ENCODE data around the gene KCNMB4.

KCNMB4 gene, protein sequence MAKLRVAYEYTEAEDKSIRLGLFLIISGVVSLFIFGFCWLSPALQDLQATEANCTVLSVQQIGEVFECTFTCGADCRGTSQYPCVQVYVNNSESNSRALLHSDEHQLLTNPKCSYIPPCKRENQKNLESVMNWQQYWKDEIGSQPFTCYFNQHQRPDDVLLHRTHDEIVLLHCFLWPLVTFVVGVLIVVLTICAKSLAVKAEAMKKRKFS

DNA sequence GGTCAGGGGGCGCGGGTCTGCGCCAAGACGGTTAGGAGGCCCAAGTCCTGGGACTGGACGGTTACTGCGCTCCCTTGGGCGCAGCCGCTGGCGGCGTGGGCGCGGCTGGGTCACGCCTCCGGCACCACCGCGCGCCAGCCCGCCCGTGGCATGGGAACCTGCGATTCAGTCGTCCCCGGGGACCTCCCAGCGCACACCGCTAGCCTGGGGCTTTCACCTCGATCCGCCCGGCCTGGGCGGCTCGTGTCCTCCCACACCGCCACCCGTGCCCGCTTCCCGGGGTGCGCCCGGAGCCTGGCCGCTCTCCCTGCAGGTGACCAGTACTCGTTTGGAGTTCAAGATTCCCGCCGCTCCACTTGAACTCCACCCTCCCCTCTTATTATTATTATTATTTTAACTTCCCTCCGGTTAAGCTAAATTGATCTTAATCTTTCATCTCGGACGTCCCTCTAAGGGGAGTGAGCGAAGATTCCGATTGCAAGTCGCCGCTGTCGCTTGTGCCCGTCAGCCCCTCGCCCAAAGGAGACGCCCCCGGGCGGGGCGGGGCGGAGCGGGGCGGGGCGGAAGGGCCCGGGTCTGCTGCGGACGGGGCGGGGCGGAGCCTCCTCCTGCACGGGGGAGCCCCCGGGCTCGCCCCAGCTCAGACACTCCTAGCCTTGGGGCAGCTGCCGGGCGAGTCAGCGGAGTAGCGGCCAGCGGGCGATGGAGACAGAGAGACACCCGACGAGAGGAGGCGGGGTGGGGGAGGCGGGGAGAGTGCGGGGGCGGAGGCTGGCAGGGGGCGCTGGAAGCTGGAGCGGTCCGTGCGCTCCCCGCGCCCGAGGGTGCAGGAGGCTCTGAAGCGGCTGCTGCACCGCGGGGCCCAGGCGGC, at the start of gene KCNMB4:
TSS of gene KCNMB4 (plus strand) at position 643 of the 871 bp plus-strand sequence. CDS start 445 bp downstream, outside the sequence.
- peak; percentile 6 to 83 (median 44) for DNase-seq

DNA sequence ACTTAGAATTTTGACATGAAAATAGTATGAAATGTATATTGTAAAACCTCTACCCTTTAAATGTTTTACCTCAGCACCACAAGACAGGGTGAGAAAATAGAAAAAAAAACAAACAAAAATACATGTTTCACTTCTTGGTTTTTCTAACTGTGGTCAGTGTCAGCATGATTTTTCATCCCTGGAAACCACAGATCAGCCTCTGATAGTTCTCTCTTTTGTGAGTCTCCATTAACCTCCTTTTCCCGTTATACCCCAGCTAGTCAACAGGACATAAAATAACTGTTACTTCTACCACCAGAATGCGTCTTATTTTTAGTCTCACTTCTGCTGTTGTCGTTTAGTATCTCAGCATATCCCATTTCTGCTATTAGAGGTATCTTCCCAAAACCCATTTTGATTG, 48.3 kb upstream of the KCNMB4 start:
- DNase-seq, result no peak

DNA sequence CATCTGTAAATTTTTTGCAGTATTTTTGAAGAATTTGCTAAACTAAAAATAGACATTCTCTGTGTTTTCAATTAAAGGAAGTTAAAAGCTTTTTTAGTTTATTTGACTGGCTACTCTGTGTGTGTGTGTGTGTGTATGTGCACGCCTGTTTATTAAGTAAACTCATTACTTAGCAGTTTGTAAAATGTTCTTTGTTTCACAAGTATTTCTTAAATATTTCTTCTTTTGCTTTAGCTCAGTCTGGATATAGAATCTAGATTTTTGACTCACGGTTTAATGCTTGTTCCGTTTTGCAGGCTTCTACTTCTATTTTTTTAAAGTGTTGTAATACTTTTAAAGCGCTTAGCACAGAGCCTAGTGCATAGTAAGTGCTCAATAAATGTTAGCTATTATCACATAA, 46.5 kb upstream of the KCNMB4 start:
- no peak for DNase-seq

DNA sequence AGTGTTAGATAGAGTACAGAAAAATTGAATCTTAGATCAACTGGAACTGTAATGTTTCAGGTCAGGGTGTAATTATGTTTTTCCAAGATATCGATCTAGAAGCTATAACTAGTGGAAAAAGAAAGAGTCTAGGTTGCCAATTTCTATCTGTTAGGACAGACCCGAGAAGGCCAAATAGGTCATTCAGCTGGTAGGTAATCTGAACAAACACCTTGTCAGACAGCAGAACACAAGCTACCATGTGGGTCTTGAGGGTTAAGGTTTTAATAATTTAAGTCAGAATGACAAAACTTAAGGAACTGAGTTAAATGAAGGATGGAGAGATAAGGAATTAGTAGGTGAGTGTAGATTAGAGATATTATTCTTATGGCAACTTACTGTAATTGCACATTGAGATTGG, 44.9 kb upstream of the KCNMB4 start:
- DNase-seq, result no peak

DNA sequence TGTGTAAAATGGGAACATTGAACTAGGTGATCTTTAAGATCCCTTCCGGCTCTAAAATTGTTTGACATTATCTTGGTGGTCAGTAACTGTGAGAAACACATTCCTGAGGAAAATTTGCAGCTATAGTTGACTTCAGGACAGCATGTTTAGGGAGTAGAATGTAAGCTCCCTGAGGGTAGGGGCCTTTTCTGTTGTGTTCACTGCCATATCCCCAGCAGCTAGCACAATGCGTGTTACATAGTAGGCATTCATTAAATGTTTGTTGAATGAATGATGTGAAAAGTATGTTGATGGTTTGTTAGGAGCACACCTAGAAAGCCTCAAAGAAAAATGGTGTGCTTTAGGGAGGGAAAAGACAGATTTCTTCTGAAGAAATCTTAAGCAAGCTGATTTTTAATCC, 38.5 kb upstream of the KCNMB4 start:
- no peak for DNase-seq

DNA sequence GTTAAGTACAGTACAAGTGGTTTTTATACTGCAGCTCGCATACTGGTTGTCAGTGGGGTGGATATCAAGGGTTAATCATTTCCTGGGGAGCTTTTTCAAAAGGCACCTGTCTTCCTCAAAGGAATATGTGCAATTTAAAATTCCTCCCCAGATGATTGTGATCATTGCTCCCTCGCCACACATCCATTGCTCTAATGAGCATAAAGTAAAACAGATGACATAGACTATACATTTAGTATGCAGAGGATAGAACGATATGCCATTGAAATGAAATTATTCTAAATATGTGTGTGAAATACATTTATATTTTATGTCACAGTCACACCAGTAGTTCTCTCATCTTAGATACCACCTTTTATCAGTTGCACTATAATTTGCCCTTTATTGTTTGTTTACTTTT, 36.4 kb upstream of the KCNMB4 start:
- no peak for DNase-seq

DNA sequence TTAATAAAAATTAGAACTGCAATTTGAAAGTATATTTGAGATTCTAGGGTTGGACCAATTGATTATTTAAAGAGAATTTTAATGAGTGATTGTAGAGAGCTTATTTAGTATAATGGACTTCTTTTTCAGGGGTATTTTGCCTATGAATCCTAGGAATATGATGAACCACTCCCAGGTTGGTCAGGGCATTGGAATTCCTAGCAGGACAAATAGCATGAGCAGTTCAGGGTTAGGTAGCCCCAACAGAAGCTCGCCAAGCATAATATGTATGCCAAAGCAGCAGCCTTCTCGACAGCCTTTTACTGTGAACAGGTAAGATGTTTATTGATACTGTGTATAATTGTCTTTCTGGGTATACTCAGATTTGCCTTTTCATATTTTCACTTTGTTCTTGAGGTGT, 35.9 kb upstream of the KCNMB4 start:
- DNase-seq, result no peak

DNA sequence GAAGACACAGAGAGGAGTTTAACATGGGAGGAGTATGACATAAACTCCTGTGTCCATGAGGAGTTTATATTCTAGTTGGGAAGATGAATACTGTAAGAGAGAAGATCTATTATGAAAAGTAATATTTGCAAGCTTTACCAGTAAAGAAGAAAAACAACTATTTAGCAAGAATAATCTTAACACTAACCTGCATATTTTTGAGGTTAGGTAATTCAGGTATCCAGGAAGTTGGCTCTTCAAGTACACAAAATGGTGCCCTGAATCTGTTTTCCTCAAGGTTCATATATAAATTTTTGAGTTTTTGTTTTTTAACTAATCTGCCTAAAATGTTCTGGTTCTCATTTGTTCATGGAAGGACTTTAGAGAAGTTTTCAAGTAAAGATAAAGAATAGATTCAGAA, 33.9 kb upstream of the KCNMB4 start:
- DNase-seq, result no peak

DNA sequence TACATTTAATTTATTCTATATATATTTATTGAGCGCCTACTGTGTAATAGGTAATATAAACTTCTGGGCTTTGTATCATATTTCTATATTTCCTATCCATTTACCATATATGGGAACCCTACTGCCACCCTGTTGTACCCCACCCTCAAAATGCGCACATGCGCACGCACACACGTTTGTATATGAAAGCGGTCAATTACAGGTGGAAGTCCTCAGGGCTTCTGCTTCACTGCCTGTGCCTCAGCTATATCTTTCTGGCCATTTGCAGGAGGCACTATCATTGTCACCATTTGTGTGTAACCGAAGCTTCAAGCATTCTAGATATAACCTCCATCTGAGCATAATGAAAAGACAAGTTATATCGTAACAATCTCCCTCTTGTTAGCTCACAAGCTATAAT, 31.3 kb upstream of the KCNMB4 start:
- DNase-seq, result no peak

DNA sequence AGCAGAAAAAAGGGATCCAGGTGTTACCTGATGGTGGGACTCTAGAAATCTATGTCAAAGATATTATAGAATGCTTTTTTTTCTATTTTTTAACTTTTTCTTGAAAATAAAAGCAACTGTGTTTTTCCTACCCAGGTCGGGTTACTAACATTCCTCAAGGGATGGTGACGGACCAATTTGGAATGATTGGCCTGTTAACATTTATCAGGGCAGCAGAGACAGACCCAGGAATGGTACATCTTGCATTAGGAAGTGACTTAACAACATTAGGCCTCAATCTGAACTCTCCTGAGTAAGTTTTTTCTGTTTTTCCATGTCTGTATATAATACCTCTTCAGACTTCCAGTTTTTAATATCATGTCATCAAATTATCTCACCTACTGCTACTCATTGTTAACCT, 27.6 kb upstream of the KCNMB4 start:
- DNase-seq, result no peak

DNA sequence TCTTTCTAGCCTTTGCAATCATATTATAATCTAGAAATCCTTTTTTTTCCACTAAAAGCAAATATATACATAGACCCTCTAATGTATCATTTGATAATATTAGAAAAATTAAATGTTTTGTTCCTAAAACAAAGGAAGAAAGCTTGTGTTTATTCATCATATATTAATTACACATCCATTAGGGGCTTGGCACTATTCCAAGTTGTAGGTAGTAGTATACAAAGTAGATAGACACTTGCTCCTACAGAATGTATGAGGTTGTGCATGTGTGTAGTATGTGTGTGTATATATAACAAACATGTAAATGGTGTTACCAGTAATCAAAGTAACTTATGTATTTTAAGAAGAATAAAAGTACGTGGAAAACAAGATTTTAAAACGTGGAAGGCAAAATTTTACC, 15.0 kb upstream of the KCNMB4 start:
- no peak for DNase-seq

DNA sequence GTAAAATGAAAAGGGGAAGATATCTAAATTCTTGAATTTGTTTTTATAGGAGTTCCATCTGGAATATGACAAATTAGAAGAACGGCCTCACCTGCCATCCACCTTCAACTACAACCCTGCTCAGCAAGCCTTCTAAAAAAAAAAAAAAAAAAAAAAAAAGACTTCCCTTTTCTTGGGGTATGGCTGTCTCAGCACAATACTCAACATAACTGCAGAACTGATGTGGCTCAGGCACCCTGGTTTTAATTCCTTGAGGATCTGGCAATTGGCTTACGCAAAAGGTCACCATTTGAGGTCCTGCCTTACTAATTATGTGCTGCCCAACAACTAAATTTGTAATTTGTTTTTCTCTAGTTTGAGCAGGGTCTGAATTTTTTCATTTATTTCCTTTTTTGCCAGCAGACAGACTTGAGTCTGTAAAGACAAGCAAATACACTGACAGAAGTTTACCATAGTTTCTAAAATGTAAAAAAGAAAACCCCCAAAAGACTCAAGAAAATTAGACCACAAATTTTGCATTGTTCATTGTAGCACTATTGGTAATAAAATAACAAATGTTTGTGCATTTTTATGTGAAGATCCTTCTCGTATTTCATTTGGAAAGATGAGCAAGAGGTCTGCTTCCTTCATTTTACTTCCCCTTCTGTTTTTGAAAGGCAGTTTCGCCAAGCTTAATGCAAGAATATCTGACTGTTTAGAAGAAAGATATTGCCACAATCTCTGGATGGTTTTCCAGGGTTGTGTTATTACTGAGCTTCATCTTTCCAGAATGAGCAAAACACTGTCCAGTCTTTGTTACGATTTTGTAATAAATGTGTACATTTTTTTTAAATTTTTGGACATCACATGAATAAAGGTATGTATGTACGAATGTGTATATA, 12.1 kb upstream of the KCNMB4 start:
- no peak for DNase-seq

DNA sequence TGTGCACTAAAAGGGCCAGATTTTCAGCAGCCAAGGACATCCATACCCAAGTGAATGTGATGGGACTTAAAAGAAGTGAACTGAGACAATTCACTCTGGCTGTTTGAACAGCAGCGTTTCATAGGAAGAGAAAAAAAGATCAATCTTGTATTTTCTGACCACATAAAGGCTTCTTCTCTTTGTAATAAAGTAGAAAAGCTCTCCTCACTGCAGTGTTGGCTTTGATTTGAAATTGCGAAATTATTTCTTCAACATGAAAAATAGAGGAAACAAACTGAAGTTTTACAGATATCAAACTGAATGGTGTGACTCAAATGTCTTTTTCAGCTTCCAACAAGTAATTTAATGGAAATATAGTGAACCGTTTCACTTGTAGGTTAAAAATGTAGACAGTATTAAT, 11.3 kb upstream of the KCNMB4 start:
- no peak for DNase-seq

DNA sequence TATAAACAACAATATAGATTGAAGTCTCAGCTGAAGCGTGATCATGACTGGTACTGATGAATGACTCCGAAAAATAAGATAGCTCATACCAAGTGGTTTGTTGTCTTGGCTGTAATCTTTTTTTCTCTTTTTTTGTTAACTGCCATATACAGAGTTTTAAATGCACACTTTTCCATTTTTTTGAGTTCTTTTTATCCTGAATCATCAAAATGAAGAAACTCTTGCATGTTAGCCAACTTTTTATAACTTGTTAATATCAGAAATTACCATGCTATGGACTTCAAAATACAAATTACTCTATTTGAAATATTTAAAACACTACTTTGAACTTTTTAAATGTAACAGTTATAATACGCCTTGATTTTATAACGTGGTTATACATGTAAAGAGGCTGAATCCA, 10.1 kb upstream of the KCNMB4 start:
- DNase-seq, result no peak

DNA sequence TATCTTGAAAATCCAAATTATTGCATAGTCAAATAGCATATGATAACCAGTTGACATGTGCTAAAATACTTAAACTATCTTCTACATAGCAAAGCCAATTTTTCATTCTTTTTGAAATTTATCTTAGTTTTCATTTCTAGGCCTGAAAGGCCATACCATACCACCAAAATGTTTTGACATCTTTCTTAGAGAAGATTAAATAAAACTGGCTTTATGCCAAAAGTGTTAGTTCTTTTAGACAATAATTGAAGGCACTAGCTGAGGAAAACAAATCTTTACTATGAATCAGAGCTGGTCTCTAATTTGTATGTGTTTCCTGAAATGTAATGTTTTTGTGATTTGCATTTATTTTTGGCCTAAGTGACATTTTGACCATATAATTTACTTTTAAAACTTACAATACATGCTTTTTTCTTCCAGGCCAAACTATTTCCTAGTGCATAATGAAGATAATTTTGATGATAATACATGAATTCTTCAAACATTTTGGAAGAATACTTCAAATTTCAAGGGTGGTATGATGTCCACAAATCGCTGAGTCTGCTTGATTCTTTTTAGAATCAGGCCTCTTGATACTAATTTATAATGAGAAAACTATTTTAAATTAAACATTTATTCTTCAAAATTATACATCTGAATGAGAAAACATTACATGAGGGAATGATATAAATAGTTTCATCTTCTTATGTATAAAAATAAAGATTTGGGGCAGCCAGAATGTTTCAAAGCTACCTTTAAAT, 6.5 kb upstream of the KCNMB4 start:
- no peak for DNase-seq

DNA sequence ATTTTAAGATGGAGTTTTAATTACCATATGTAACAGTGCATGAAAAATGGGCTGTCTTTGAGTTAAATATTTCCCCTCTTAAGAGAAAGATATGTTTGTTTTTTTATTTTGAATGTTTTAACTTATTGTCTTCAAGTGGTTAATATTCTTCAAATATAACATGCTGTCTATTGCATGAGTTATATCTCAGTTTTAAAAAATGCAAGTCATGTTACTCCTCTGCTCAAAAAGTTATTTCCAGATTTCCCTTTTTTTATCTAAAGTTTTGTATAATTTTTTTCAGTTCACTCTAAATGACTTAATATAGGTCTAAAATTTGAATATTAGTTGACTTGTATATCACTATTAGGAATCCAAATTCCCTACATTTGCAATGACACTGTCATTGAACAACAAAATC, 5.9 kb upstream of the KCNMB4 start:
- DNase-seq, result no peak

DNA sequence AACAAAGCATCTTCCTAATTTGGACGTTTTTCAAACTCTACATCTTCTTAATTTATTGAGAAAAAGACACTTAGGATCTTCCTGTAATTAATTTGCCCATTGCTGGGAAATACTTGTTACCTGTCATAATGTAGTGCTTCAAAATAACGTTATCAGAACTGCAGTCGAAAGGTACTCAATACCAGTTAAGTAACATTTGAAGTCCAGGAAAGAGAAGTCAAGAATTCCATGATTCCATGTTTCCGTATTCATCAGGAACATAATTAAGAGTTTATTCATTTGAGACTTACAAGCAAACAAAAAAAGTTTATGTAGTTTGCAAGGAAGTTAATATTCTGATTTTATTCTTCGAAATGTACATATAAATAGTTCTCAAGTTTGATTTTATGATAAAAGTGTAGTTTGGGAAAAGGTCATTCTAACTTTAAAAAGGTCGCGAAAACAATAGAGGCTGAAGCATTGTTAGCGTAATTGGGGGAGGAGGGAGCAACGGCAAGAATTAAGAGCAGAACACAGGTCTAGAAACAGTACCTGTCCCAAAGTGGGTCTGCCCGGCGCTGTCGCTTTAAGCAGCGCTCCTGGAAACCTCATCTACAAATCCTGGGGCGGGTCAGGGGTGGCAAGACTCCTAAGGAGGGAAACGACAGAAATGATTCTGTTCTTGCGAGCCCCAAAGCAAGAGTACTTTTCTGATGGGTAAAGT, 1.2 kb upstream of the KCNMB4 start:
- DNase-seq, result no peak

DNA sequence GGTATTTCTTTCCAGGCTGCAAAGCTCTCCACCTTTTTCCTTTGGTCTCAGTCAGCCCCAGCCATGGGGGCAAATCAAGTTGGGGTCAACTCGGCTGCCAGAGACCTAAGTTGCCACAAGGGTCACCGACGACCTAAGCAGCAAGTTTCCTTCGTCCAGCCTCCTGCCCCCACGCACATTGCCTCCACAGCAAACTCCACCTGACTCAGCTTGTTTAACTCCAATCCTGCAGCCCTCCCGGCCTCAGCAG, 767 bp upstream of the KCNMB4 start:
- DNase-seq, result no peak

DNA sequence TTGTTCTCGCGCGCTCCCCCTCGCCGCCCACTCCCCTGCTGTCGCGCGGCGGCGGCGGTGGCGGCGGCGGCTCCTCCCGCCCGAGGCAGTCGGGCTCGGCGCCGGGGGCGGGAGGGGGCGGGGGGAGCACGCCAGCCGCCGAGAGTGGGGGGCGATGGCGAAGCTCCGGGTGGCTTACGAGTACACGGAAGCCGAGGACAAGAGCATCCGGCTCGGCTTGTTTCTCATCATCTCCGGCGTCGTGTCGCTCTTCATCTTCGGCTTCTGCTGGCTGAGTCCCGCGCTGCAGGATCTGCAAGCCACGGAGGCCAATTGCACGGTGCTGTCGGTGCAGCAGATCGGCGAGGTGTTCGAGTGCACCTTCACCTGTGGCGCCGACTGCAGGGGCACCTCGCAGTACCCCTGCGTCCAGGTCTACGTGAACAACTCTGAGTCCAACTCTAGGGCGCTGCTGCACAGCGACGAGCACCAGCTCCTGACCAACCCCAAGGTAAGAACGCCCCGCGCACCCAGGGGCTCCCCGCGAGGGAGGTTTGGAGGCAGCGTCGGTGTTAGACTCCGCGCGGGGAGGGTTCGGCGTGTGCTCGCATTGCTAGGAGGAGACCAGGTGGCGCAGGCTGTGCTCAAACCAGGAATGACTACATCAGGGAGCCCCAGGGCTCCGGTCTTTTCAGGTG, 629 bp downstream of the KCNMB4 start:
- peak; percentile 21 to 68 (median 46) for DNase-seq

DNA sequence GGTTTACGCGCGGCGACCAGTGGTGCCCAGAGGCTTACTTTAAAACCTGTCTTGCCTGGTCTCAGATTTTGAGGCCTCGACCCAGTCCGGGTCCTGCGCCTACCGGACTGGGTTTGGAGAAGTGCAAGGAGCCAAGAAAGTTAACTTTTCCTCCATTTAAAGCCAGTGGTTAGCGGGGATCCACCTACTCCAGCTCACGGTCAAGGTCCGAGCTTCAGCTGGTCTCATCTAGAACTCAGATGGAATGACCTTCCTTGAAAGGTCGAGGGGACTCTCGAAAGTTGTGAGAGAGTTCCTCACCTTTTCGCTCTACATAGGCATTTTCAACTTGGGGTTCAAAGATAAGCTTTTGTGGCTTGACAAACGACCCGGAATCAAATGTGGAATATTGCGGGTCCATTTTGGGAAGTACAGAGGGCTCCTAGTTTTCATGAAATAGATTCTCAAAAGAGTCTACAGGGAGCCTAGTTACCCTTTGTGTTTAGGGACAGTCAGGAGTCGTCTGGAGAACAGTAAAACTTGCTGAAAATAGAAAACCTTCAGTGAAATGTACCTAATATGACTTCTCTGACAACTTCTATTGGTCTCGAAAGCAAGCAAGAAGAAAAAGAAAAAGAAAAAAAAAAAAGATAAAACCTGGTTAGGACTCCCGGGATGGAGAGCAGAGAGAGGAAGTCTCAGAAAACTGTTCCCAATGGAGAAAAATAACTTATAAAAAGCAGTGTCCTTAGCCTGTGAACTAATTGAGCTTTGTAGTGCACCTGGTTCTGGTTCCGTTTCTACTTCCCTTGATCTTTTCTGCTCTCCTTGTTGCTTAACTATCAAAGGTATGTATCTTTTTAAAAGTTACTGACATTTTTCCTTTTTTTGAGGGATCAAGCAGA, 1.4 kb downstream of the KCNMB4 start:
- DNase-seq, result no peak

DNA sequence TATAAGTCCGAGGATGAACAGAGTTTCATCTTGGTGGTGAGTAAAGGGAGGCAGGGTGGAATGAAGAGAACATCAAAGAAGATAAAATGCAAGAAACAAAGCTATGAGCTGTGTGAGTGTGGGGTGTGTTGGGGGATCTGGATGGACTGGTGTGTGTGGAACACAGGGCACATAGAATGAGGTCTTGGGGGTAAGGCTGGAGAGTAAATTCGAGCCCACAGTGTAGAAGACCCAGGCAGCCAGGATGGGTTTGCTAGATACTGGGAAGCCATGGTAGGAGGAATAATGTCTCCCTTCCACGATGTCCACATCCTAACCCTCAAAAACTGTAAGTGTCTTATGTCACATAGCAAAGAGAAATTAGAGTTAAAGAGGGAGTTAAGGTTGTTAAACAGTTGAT, 6.8 kb downstream of the KCNMB4 start:
- DNase-seq, result no peak

All from activated naive CD4-positive, alpha-beta T cell (primary cell).